GM12892 (cell line): ENCODE measurements around the gene MRPS6. TPM values are rescaled to one million over a fixed set of nuclear protein-coding genes. Genes with fewer than 3 reads are reported as not detected.

Source experiments
- DNase-seq: peaks from one replicate; pipeline ENCODE4 v3.0.0; 2011; ENCODE audit not compliant: insufficient read length
- FAIRE-seq: peaks from 2 replicates; lab custom pipeline; 2011; peaks lifted over from hg19 to GRCh38; lab: Jason Lieb, UNC
- POLR2A ChIP-seq: IDR thresholded peaks from 2 replicates; pipeline ENCODE4 v1.6.1; 2011; ENCODE audit warnings: low read depth, low read length, control low read depth
- POLR2AphosphoS5 ChIP-seq: IDR thresholded peaks from 2 replicates; pipeline ENCODE4 v1.6.1; 2011; ENCODE audit warnings: low read depth, low read length, control low read depth
- TAF1 ChIP-seq: IDR thresholded peaks from 2 replicates; pipeline ENCODE4 v1.6.1; 2011; ENCODE audit warnings: low read depth, mild to moderate bottlenecking, control low read depth, low read length, borderline replicate concordance
- polyA plus RNA-seq: library from polyadenylated mRNA; unstranded; fragments of >200 nt; gene quantifications from one replicate; pipeline ENCODE4 v1.2.1, GENCODE V29; 2012; ENCODE audit warnings: missing spikeins, inconsistent platforms; ENCODE audit not compliant: missing spikeins

The MRPS6 gene
- 86.3 TPM for polyA plus RNA-seq

- peak; percentile 77; the same call in 1 of the 2 replicates for TF ChIP-seq TAF1
- peak; percentile 96 for TF ChIP-seq POLR2AphosphoS5
- peak; percentile 97 for TF ChIP-seq POLR2A
- FAIRE-seq = peak; percentile 82
- peak; percentile 71 for DNase-seq
Measured at GRCh38 chr21:34073032-34073748, at the start of gene MRPS6, which contains the start of gene SLC5A3. MRPS6 (plus strand) TSS chr21:34073578; CDS start chr21:34073701, 123 bp downstream. SLC5A3 (plus strand) TSS chr21:34073578; CDS start chr21:34095199, 21,621 bp downstream.

DNA sequence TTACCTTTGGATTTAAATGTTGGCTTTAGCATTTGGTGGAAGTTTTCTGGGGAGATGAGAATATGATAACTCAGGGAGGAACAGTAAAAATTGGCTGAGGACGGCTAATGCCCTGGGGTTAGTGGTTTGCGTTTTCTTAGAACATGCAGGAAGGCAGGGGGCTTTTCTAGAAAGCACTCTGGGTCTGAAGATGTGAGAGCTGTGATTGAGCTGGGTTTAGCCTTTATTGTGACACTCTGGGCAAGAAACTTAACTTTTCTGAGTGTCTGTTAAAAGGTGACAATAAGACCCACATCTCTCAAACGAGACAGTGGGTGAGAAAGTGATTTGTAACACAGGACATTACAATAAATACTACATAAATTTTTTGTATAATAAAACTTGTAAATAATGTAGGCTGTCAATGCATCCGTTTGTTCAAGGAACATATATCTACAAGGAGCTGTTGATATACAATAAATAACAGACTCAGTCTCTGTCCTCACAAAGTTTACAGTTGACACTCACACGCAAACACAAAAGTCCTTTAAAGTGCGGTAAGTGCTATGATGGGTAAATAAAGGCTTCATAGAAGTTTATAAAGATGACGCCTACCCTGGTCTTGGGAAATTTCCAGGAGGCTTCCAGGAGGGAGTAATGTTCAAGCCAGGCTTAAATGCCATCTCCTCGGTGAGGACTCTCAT, 49.5 kb upstream of the MRPS6 start:
- FAIRE-seq = no peak
- no peak for DNase-seq
- TF ChIP-seq POLR2A (no peak), TAF1 (no peak), POLR2AphosphoS5 (no peak)

DNA sequence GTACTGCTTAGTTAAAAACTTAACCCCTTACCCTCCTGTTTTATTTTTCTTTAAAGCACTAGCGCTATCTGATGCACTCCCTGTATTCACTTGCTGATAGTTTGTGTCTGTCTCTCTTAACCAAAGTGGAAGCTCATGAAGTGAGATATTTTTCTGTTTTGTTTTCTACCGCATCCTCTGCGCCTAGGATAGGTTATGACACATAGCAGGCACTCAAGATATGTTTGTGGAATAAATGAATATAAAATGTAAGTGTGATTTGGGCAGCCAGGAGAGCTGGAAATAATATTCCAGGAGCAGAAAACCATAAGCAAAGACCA, 49.0 kb upstream of the MRPS6 start:
- DNase-seq (no peak), FAIRE-seq (no peak)
- TF ChIP-seq POLR2AphosphoS5 (no peak), POLR2A (no peak), TAF1 (no peak)

GRCh38 chr21:34027721-34028461, 45.5 kb upstream of the MRPS6 start:
- no peak for TF ChIP-seq TAF1
- no peak for TF ChIP-seq POLR2AphosphoS5
- no peak for TF ChIP-seq POLR2A
- DNase-seq = no peak
- no peak for FAIRE-seq

DNA sequence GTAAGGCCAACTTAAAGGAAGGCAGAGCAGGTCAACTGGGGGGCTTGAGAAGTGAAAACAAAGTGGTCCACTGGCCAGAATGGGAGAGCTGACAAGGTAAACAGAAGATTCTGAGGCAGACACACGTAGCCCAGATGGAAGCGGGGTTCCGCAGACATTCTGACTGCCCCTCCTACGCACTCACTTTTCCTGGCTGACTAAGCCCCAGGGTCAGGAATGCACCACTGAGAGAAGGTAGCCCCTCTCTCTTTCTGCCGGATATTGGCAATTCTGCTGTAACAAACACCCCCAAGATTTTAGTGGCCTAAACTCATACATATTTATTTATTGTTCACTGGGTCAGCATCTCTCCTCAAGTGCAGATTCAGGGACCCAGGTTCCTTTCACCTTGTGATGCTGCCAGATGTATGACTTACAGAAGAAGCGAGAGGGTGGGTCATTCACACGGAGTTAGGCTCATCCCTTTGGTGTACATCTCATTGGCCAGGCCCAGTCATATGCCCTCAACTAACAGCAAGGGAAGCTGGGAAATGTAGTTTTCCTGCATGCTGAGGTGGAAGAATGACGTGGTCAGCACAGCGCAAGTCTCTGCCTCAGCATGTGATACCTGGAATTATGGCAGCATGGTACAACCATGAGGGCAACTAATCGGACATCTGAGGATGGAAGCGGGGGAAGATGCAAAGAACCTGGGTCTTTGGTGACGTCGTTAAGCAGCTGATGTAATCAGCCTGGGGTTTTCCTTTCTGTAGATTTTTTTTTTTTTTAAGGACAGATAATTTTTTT, 43.4 kb upstream of the MRPS6 start:
- DNase-seq (peak; percentile 36), FAIRE-seq (peak; percentile 88)
- TF ChIP-seq POLR2A = no peak

DNA sequence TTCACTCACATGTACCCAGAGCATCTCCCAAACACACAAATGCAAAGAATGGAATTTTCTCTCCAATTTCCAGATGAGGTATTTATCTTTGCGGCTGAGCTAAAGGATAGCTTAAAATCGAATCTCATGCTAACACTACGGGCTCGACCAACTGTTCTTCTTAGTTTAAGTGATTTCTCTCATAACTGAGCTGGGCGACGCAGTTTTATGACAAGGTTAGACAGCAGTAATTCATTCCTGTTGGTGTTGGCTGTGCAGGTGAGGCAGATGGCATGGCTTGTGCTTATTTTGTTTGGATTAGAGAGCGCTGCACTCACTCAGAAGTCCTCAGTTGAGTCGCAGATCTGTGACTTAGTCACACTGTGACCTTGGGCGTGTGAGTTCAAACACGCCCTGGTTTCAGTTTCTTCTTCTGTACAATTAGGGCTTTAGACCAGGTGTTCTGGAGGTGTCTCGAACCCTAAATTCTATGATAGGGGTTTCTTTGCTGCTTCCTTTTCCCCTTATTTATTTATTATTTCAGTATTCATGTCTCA, 41.5 kb upstream of the MRPS6 start:
- FAIRE-seq (no peak), DNase-seq (no peak)
- TF ChIP-seq TAF1 = no peak
- TF ChIP-seq POLR2AphosphoS5 = no peak
- no peak for TF ChIP-seq POLR2A

DNA sequence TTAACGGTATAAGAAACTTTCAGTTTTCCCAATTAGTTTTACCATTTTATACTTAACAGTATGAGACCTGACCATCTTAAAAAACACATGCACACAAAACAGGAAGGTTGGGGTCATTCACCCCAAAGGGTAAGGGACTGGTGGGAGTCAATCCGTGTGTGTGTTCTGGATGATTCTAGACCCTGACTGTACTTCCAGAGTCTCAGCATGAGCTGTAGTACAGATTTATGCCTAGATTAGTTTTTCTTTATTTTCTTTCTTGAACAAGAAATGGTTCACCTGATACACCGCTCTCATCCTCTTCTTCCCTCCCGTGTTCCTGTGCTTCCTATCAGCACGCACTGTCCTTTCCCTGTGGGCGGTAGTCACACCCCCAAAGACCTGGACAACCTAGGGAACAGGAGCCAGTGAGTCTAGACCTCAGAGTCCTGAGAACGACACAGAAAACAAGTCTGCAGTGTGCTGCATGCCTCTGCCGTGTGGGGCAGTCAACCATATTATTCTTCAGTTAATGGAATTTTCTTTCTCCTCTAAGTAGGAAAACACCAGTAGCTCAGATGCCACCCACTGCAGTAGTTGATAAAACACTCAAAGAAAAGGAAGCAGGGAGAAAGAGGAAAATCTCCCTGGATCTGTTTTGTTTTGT, 38.9 kb upstream of the MRPS6 start:
- no peak for DNase-seq
- TF ChIP-seq TAF1 = no peak
- FAIRE-seq = no peak

DNA sequence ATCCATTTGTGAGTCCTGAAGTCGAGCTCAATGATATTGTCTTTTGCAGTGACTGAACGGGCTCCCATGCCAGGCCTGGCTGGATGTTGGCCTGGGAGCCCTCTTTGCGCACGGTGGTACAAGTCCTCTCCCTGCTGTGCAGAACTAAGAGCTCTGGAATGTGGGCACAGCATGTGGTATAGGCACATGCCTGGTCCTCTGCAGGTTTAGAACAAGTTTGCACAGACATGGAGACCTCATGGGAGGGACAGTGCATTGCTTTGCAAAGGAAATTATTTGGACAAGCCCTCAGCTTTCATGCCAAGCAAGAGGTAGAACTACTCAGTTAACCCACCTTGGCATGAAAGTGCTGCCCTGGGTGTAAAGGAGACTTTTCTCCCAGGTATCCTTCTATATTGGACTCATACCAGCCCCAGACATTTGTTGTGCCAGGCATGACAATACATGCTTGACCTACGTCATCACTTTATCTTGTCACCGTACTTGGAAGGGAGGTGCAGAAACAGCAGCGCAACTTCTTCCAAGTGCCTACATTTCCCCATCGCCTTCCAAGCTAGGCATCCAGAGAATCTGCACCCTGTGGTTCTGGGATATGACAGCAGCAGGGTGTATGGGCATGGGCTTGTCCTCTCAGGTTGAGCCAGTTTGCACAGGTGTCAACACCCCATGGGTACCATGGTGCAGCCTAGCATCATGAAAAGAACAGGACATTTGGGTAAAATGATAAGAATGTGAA, 37.6 kb upstream of the MRPS6 start:
- TF ChIP-seq POLR2A (no peak), TAF1 (no peak), POLR2AphosphoS5 (no peak)
- no peak for FAIRE-seq
- no peak for DNase-seq

DNA sequence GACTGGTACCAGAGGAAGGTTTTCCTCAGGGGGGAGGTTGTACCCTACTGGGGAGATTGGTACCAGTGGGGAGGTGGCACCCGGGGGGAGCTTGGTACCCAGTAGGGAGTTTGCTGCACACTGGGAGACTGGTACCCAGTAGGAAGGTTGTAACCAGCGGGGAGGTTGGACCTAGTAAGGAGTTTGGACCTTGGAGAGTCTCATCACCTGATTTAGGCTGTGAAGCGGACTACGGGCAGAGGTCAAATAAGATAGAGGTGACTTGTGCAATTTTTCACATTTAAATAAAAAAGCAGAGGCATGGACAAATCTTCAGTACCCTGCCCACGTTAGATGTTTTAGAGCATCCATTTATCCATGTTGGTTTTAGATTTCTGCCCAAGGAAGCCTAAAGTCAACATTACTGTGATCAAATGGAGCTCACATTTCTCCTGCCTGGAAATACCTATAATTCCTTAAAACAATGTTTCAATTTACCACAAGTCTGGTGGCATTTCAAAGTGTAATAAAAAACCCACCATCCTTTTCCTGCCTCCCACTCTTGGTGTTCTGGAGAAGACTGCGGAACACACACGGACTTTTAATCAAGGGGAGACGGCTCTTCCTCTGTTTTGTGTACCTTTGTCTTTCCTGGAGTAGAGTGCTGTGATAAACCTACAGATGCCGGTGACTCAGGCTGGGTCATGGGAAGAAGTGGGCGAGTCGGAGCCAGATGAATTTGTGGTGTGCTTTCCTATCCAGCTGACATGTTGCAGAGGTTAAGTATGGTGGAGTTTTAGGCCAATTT, 36.2 kb upstream of the MRPS6 start:
- DNase-seq (no peak), FAIRE-seq (no peak)
- TF ChIP-seq TAF1 = no peak
- no peak for TF ChIP-seq POLR2A
- TF ChIP-seq POLR2AphosphoS5 = no peak
